ENCODE data around the gene TMEM126B. TPM values are rescaled to one million over a fixed set of nuclear protein-coding genes. Genes with fewer than 3 reads are reported as not detected.
A peak's percentile ranks its signal among the peaks of the same experiment; 100 is the strongest.

TMEM126B gene
- total RNA-seq, 1 experiment from 2014 or later: 65.8 TPM

GRCh38 chr11:85664615-85665481, 36.5 kb downstream of the TMEM126B start, which contains the start of gene CREBZF (continued):
- TF ChIP-seq AFF4 (CRISPR knock-in tag; IDR thresholded peaks at IDR 0.05; ENCODE audit: borderline replicate concordance): no peak
- TF ChIP-seq NR3C1 (CRISPR knock-in tag; conservative IDR thresholded peaks at IDR 0.05; ENCODE audit: low read depth): no peak
- no peak for TF ChIP-seq ZNF532 (CRISPR knock-in tag; IDR thresholded peaks at IDR 0.05; ENCODE audit: borderline replicate concordance)
- no peak; the same call in 1 of the 2 replicates for TF ChIP-seq NFYB (CRISPR knock-in tag; conservative IDR thresholded peaks at IDR 0.05; ENCODE audit: low read depth)
- no peak for TF ChIP-seq ATF3 (CRISPR knock-in tag; conservative IDR thresholded peaks at IDR 0.05)
- 0 out of 2 replicates have a peak, but pooled peaks have one; percentile 76 for TF ChIP-seq IRF1 (CRISPR knock-in tag; IDR thresholded peaks at IDR 0.05)
- TF ChIP-seq ZMAT4 (CRISPR knock-in tag; IDR thresholded peaks at IDR 0.05): no peak
- no peak for TF ChIP-seq TEAD4 (CRISPR knock-in tag; IDR thresholded peaks at IDR 0.05)
- no peak for TF ChIP-seq IRF2 (CRISPR knock-in tag; IDR thresholded peaks at IDR 0.05; ENCODE audit: borderline replicate concordance, low read depth)
- TF ChIP-seq ZNF671 (CRISPR knock-in tag; IDR thresholded peaks at IDR 0.05): no peak
- TF ChIP-seq JUN (CRISPR knock-in tag; IDR thresholded peaks at IDR 0.05): no peak; the same call in 1 of the 2 replicates
- TF ChIP-seq E2F1 (CRISPR knock-in tag; IDR thresholded peaks at IDR 0.05): no peak
- TF ChIP-seq STAT6 (CRISPR knock-in tag; conservative IDR thresholded peaks at IDR 0.05; ENCODE audit: low read depth): no peak
- no peak for TF ChIP-seq ESRRA (CRISPR knock-in tag; IDR thresholded peaks at IDR 0.05; ENCODE audit: borderline replicate concordance)
- no peak for TF ChIP-seq NFATC4 (CRISPR knock-in tag; IDR thresholded peaks at IDR 0.05)
- no peak for TF ChIP-seq MXD4 (CRISPR knock-in tag; IDR thresholded peaks at IDR 0.05; ENCODE audit: borderline replicate concordance)
- no peak for TF ChIP-seq PRDM15 (CRISPR knock-in tag; IDR thresholded peaks at IDR 0.05)
- peak; percentile 85; the same call in 1 of the 2 replicates for TF ChIP-seq FOXP1 (CRISPR knock-in tag; IDR thresholded peaks at IDR 0.05; ENCODE audit: borderline replicate concordance)
